ENCODE data around the gene ERAS. TPM values are rescaled to one million over a fixed set of nuclear protein-coding genes. Genes with fewer than 3 reads are reported as not detected.

The ERAS gene
- total RNA-seq, 1 donor from 2014 or later: not detected

- TF ChIP-seq EZH2 (IDR thresholded peaks at IDR 0.05; ENCODE audit: insufficient read depth, low read length) (no peak), CTCF (IDR thresholded peaks at IDR 0.05; ENCODE audit: insufficient read depth, low read depth, low read length) (no peak)
- FAIRE-seq (no peak), DNase-seq (ENCODE audit: low read depth) (no peak)
- Mint-ChIP-seq H3K4me3 (ENCODE audit: unreplicated experiment) (no peak overlapping the region), H3K36me3 (ENCODE audit: low read depth, unreplicated experiment) (no peaks in the 10 kb centered on the region), H3K9me3 (ENCODE audit: unreplicated experiment) (no peaks in the 10 kb centered on the region), H3K4me1 (ENCODE audit: low read depth, unreplicated experiment) (no peaks in the 10 kb centered on the region), H3K27ac (ENCODE audit: unreplicated experiment) (no peak overlapping the region), H3K27me3 (ENCODE audit: low read depth, unreplicated experiment) (no peaks in the 10 kb centered on the region)
- Histone ChIP-seq H3K36me3 (ENCODE audit: insufficient read depth, low read length) (no peaks in the 10 kb centered on the region), H3K9me3 (ENCODE audit: insufficient read depth, low read depth, low read length) (no peaks in the 10 kb centered on the region), H4K20me1 (ENCODE audit: insufficient read depth, low read length) (no peaks in the 10 kb centered on the region), H3K9ac (ENCODE audit: low read length) (no peak overlapping the region), H3K27me3 (ENCODE audit: insufficient read depth, low read length) (no peaks in the 10 kb centered on the region), H3K27ac (ENCODE audit: low read depth, low read length) (no peak overlapping the region), H3K4me3 (ENCODE audit: insufficient read depth, low read depth, low read length) (no peak overlapping the region), H2AFZ (ENCODE audit: low read depth, low read length) (no peak overlapping the region), H3K4me1 (ENCODE audit: insufficient read depth, low read length) (no peaks in the 10 kb centered on the region), H3K4me2 (ENCODE audit: low read length) (no peak overlapping the region), H3K79me2 (ENCODE audit: insufficient read depth, low read length) (no peaks in the 10 kb centered on the region)
Measured at GRCh38 chrX:48814722-48815121, 11.6 kb upstream of the ERAS start.

GRCh38 chrX:48815266-48815665 lies 11.0 kb upstream of the ERAS start:
- no peak overlapping the region for H3K4me3 Mint-ChIP-seq (ENCODE audit: unreplicated experiment)
- DNase-seq (ENCODE audit: low read depth) (no peak), FAIRE-seq (no peak)
- Histone ChIP-seq H3K36me3 (ENCODE audit: insufficient read depth, low read length) (no peaks in the 10 kb centered on the region), H3K27ac (ENCODE audit: low read depth, low read length) (no peak overlapping the region), H3K4me1 (ENCODE audit: insufficient read depth, low read length) (no peaks in the 10 kb centered on the region), H3K79me2 (ENCODE audit: insufficient read depth, low read length) (no peaks in the 10 kb centered on the region), H3K9me3 (ENCODE audit: insufficient read depth, low read depth, low read length) (no peaks in the 10 kb centered on the region), H3K4me2 (ENCODE audit: low read length) (no peak overlapping the region), H3K27me3 (ENCODE audit: insufficient read depth, low read length) (no peaks in the 10 kb centered on the region), H2AFZ (ENCODE audit: low read depth, low read length) (no peak overlapping the region), H4K20me1 (ENCODE audit: insufficient read depth, low read length) (no peaks in the 10 kb centered on the region), H3K4me3 (ENCODE audit: insufficient read depth, low read depth, low read length) (no peak overlapping the region), H3K9ac (ENCODE audit: low read length) (no peak overlapping the region)
- no peaks in the 10 kb centered on the region for H3K36me3 Mint-ChIP-seq (ENCODE audit: low read depth, unreplicated experiment)
- H3K27ac Mint-ChIP-seq (ENCODE audit: unreplicated experiment): no peak overlapping the region
- no peaks in the 10 kb centered on the region for H3K27me3 Mint-ChIP-seq (ENCODE audit: low read depth, unreplicated experiment)
- TF ChIP-seq EZH2 (IDR thresholded peaks at IDR 0.05; ENCODE audit: insufficient read depth, low read length) (no peak), CTCF (IDR thresholded peaks at IDR 0.05; ENCODE audit: insufficient read depth, low read depth, low read length) (no peak)
- no peaks in the 10 kb centered on the region for H3K9me3 Mint-ChIP-seq (ENCODE audit: unreplicated experiment)
- no peaks in the 10 kb centered on the region for H3K4me1 Mint-ChIP-seq (ENCODE audit: low read depth, unreplicated experiment)

- FAIRE-seq (peak; percentile 67), DNase-seq (ENCODE audit: low read depth) (no peak)
- Histone ChIP-seq H3K4me3 (ENCODE audit: insufficient read depth, low read depth, low read length) (no peak overlapping the region), H3K36me3 (ENCODE audit: insufficient read depth, low read length) (no peaks in the 10 kb centered on the region), H3K4me2 (ENCODE audit: low read length) (no peak overlapping the region), H3K27ac (ENCODE audit: low read depth, low read length) (no peak overlapping the region), H2AFZ (ENCODE audit: low read depth, low read length) (no peak overlapping the region), H3K4me1 (ENCODE audit: insufficient read depth, low read length) (no peaks in the 10 kb centered on the region), H3K79me2 (ENCODE audit: insufficient read depth, low read length) (no peaks in the 10 kb centered on the region), H4K20me1 (ENCODE audit: insufficient read depth, low read length) (no peaks in the 10 kb centered on the region), H3K9me3 (ENCODE audit: insufficient read depth, low read depth, low read length) (no peaks in the 10 kb centered on the region), H3K27me3 (ENCODE audit: insufficient read depth, low read length) (no peaks in the 10 kb centered on the region), H3K9ac (ENCODE audit: low read length) (no peak overlapping the region)
- Mint-ChIP-seq H3K4me1 (ENCODE audit: low read depth, unreplicated experiment) (no peaks in the 10 kb centered on the region), H3K27ac (ENCODE audit: unreplicated experiment) (no peak overlapping the region), H3K27me3 (ENCODE audit: low read depth, unreplicated experiment) (no peaks in the 10 kb centered on the region), H3K4me3 (ENCODE audit: unreplicated experiment) (no peak overlapping the region), H3K9me3 (ENCODE audit: unreplicated experiment) (no peaks in the 10 kb centered on the region), H3K36me3 (ENCODE audit: low read depth, unreplicated experiment) (no peaks in the 10 kb centered on the region)
- TF ChIP-seq CTCF (IDR thresholded peaks at IDR 0.05; ENCODE audit: insufficient read depth, low read depth, low read length) (no peak), EZH2 (IDR thresholded peaks at IDR 0.05; ENCODE audit: insufficient read depth, low read length) (no peak)
Measured at GRCh38 chrX:48816014-48816810, 10.1 kb upstream of the ERAS start.
